Ovary (tissue), 9 donors: ENCODE measurements around the gene RALA. TPM values are rescaled to one million over a fixed set of nuclear protein-coding genes. Genes with fewer than 3 reads are reported as not detected.

Experiments
- DNase-seq, 5 donors: peaks; one replicate each; pipeline ENCODE4 v3.0.0-alpha.2; 2019 to 2020
- H3K27ac ChIP-seq, 2 donors: fragments of 200-600 bp; one replicate each; pipeline versions ENCODE4 v1.5.1 to v1.8.0; 2019 to 2022
- H3K27me3 ChIP-seq: fragments of 200-600 bp; one replicate; pipeline ENCODE4 v1.8.0; 2022
- H3K36me3 ChIP-seq: fragments of 200-600 bp; sonication (generic); one replicate; pipeline ENCODE4 v1.5.1; 2019
- H3K4me1 ChIP-seq: one replicate; pipeline ENCODE4 v1.8.1; 2013; ENCODE audit warnings: mild to moderate bottlenecking, moderate library complexity; ENCODE audit not compliant: insufficient read depth
- H3K4me3 ChIP-seq: fragments of 200-600 bp; sonication (generic); one replicate; pipeline ENCODE4 v1.5.1; 2017
- H3K9me3 ChIP-seq, 2 donors: fragments of 200-600 bp in 1 of 2; sonication (generic) in 1 of 2; one replicate each; pipeline versions ENCODE4 v1.5.1 to v1.8.1; 2013 to 2019; ENCODE audit warnings: mild to moderate bottlenecking in 1 of 2, moderate library complexity in 1 of 2
- CTCF ChIP-seq, 3 donors: fragments of 450-650 bp in 2 of 3; fragments of 200-600 bp in 1 of 3; IDR thresholded peaks; one replicate each; pipeline versions ENCODE4 v1.5.1 to v1.8.0; 2016 to 2022; ENCODE audit warnings: antibody characterized with exemption in 3 of 3, mild to moderate bottlenecking in 1 of 3
- EP300 ChIP-seq: sonication (generic); formaldehyde crosslinking; IDR thresholded peaks from one replicate; pipeline ENCODE4 v1.6.1; 2017; ENCODE audit warnings: antibody characterized with exemption
- POLR2A ChIP-seq: fragments of 450-650 bp; IDR thresholded peaks from one replicate; pipeline ENCODE4 v1.6.1; 2017; ENCODE audit warnings: antibody characterized with exemption, mild to moderate bottlenecking, moderate library complexity
- WGBS, 3 donors: extraction: QIAGEN DNeasy Blood & Tissue Kit in 1 of 3; methylation state at CpG; one replicate each; pipeline versions ENCODE4 v1.1.5 to v1.1.7; 2013 to 2017; 5-methylcytosine and 5-hydroxymethylcytosine counted together
- intact Hi-C, 4 donors: fragments of 100-400 bp; cut with DNase I; formaldehyde crosslinking; loops; one replicate each; pipeline versions ENCODE4 v1.11.0 to v1.15.1; 2022 to 2023
- polyA plus RNA-seq, 2 donors: library from polyadenylated mRNA; stranded (reverse); fragments of 200-250 nt in 1 of 2; fragments of 350-450 nt in 1 of 2; fragmentation: Illumina TruSeq in 1 of 2; extraction: RNeasy Lipid Tissue Mini Kit (QIAGEN cat#74804) in 1 of 2; gene quantifications; one replicate each; pipeline ENCODE4 v1.2.3, GENCODE V29; 2013 to 2014
- total RNA-seq, 7 donors: library from RNA; depleted of rRNA in 2 of 7; stranded (reverse); fragments of >200 nt in 2 of 7; fragmentation: NEBNext Ultra II Directional in 3 of 7; extraction: Animal tissue kit (Norgen Biotek cat#: 25700) in 3 of 7; gene quantifications; one replicate each; pipeline versions ENCODE4 v1.1.0 to v1.2.4, GENCODE V29; 2016 to 2023
- donor health status: DM: no; HTN: no; CAD: no; lungs with moderate emphysema.
- donor health status: DM: no; HTN: no; CAD: no.
- donor health status: Bipolar disorder and iron deficiency.
- donor health status: DM: yes; HTN: yes; CAD: no.
- donor health status: DM: no; HTN: no; CAD: no.
- donor health status: DM: yes; HTN: yes; CAD: no.

Gene RALA
- total and polyA plus RNA-seq, 9 donors, result 13.9 to 32.9 (median 25.2) TPM

GRCh38 chr7:39633563-39634477, 10.4 kb downstream of the RALA start:
- no peak overlapping the region for H3K27ac ChIP-seq
- no peaks in the 10 kb centered on the region for H3K27me3 ChIP-seq
- intact Hi-C loops, result no loop called here
- peaks cover 1% of the 10 kb centered on the region for H3K4me1 ChIP-seq
- H3K4me3 ChIP-seq, result no peak overlapping the region
- no peak for DNase-seq
- H3K36me3 ChIP-seq, result no peaks in the 10 kb centered on the region
- H3K9me3 ChIP-seq, result no peaks in the 10 kb centered on the region
- TF ChIP-seq EP300, result no peak
- TF ChIP-seq CTCF (IDR thresholded peaks at IDR 0.05), result no peak
- no peak for TF ChIP-seq POLR2A
- WGBS, 3 donors, result 87 to 98% (median 96%) methylated on average over 3 of the region's 3 CpGs

GRCh38 chr7:39634478-39634805, 11.1 kb downstream of the RALA start:
- Histone ChIP-seq H3K4me3 (no peak overlapping the region), H3K27me3 (no peaks in the 10 kb centered on the region), H3K27ac (no peak overlapping the region), H3K36me3 (no peaks in the 10 kb centered on the region), H3K4me1 (peaks cover 1% of the 10 kb centered on the region), H3K9me3 (no peaks in the 10 kb centered on the region)
- WGBS, 3 donors, result 49 to 73% (median 60%) methylated on average over 1 of the region's 1 CpG
- TF ChIP-seq CTCF (IDR thresholded peaks at IDR 0.05) (no peak), POLR2A (no peak), EP300 (no peak)
- no peak for DNase-seq
- intact Hi-C loops, result no loop called here

GRCh38 chr7:39637400-39637799, 14.0 kb downstream of the RALA start:
- H3K27ac ChIP-seq, result no peak overlapping the region
- H3K4me3 ChIP-seq, result no peak overlapping the region
- TF ChIP-seq POLR2A (no peak), CTCF (IDR thresholded peaks at IDR 0.05) (no peak), EP300 (no peak)
- DNase-seq, result no peak
- H3K4me1 ChIP-seq, result no peaks in the 10 kb centered on the region
- intact Hi-C loops, result no loop called here
- H3K9me3 ChIP-seq, result no peaks in the 10 kb centered on the region
- H3K36me3 ChIP-seq, result no peaks in the 10 kb centered on the region
- no peaks in the 10 kb centered on the region for H3K27me3 ChIP-seq

GRCh38 chr7:39637963-39638485, 14.7 kb downstream of the RALA start:
- no peaks in the 10 kb centered on the region for H3K4me1 ChIP-seq
- intact Hi-C loops, result no loop called here

More at GRCh38 chr7:39637963-39638485, 14.7 kb downstream of the RALA start:
- no peak overlapping the region for H3K4me3 ChIP-seq
- WGBS, 3 donors, result 98 to 100% (median 98%) methylated on average over 1 of the region's 1 CpG
- H3K27ac ChIP-seq, result no peak overlapping the region
- no peak for DNase-seq
- no peak for TF ChIP-seq POLR2A
- no peak for TF ChIP-seq CTCF (IDR thresholded peaks at IDR 0.05)
- no peaks in the 10 kb centered on the region for H3K27me3 ChIP-seq
- no peaks in the 10 kb centered on the region for H3K36me3 ChIP-seq
- H3K9me3 ChIP-seq, result no peaks in the 10 kb centered on the region
